Loucy (cell line): ENCODE results near the gene CAMK2D.

Experiments used
- H2AFZ ChIP-seq: fragments of 200-600 bp; sonication (generic); 2 replicates; pipeline ENCODE4 v1.6.0; 2016; ENCODE audit warnings: antibody characterized with exemption, mild to moderate bottlenecking, low read length, moderate library complexity
- H3F3A ChIP-seq: fragments of 200-600 bp; 2 replicates; pipeline ENCODE4 v1.6.0; 2016; ENCODE audit warnings: antibody characterized with exemption, low read depth, mild to moderate bottlenecking
- H3K27me3 ChIP-seq: fragments of 200-600 bp; sonication (generic); 2 replicates; pipeline ENCODE4 v1.6.1; 2014; ENCODE audit warnings: low read length, mild to moderate bottlenecking; ENCODE audit not compliant: insufficient read depth, poor library complexity, severe bottlenecking
- H3K36me3 ChIP-seq: fragments of 200-600 bp; sonication (generic); 2 replicates; pipeline ENCODE4 v1.6.1; 2016; ENCODE audit warnings: low read length; ENCODE audit not compliant: insufficient read depth
- H3K4me1 ChIP-seq: fragments of 200-600 bp; sonication (generic); 2 replicates; pipeline ENCODE4 v1.5.1; 2014; ENCODE audit warnings: low read length, mild to moderate bottlenecking; ENCODE audit not compliant: insufficient read depth, poor library complexity, severe bottlenecking
- H3K4me2 ChIP-seq: fragments of 200-600 bp; sonication (generic); 2 replicates; pipeline ENCODE4 v1.6.0; 2014; ENCODE audit warnings: antibody characterized with exemption, low read length, low read depth, mild to moderate bottlenecking; ENCODE audit not compliant: poor library complexity, severe bottlenecking
- H3K4me3 ChIP-seq: fragments of 200-600 bp; sonication (generic); 2 replicates; pipeline ENCODE4 v1.5.1; 2014; ENCODE audit warnings: low read length, mild to moderate bottlenecking, mixed read lengths; ENCODE audit not compliant: poor library complexity, severe bottlenecking
- H3K79me2 ChIP-seq: fragments of 200-600 bp; sonication (generic); 2 replicates; pipeline ENCODE4 v1.6.1; 2014; ENCODE audit warnings: low read length; ENCODE audit not compliant: insufficient read depth
- H3K9ac ChIP-seq: fragments of 200-600 bp; sonication (generic); 2 replicates; pipeline ENCODE4 v1.6.0; 2014; ENCODE audit warnings: mild to moderate bottlenecking, low read depth, low read length, moderate library complexity; ENCODE audit not compliant: poor library complexity, severe bottlenecking
- H3K9me2 ChIP-seq: fragments of 200-600 bp; sonication (generic); replicated peaks from 2 replicates; pipeline ENCODE4 v1.6.1; 2016; ENCODE audit warnings: low read depth, low read length, mixed read lengths
- H3K9me3 ChIP-seq: fragments of 200-600 bp; sonication (generic); 2 replicates; pipeline ENCODE4 v1.6.1; 2014; ENCODE audit warnings: mild to moderate bottlenecking, antibody characterized with exemption, low read length, low read depth; ENCODE audit not compliant: insufficient read depth
- H4K20me1 ChIP-seq: fragments of 200-600 bp; sonication (generic); 2 replicates; pipeline ENCODE4 v1.6.0; 2014; ENCODE audit warnings: antibody characterized with exemption, low read length, mild to moderate bottlenecking; ENCODE audit not compliant: insufficient read depth, poor library complexity, severe bottlenecking
- CTCF ChIP-seq: fragments of 200-600 bp; sonication (generic); conservative IDR thresholded peaks from 2 replicates; pipeline ENCODE4 v1.5.1; 2014; ENCODE audit warnings: mild to moderate bottlenecking, antibody characterized with exemption, low read length
- EZH2phosphoT487 ChIP-seq: fragments of 200-600 bp; IDR thresholded peaks from 2 replicates; pipeline ENCODE4 v1.6.1; 2018; ENCODE audit warnings: antibody characterized with exemption, mild to moderate bottlenecking, moderate library complexity, borderline replicate concordance

Gene CAMK2D

DNA sequence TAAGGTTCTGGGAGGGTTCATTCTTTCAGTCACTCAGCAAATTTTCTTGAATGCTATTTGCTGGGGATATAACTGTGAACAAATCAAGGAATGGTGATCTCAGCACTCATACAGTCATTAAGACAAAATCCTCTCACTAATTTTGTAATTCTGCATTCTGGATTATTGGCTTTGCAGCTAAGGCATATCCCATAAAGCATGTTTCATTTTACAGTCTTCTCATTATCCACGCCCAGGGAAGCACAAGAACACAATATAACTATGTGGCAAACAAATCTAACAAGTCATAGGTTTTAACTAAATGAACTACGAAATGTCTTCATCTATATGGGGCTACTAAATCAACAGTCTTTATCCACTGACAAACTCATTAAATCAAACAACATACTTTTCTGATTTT lies 139.9 kb downstream of the CAMK2D start:
- no peak overlapping the region for H2AFZ ChIP-seq
- TF ChIP-seq EZH2phosphoT487 (no peak), CTCF (no peak)
- 0 out of 2 replicates have a peak, but pooled peaks cover 4% of the 10 kb centered on the region for H3K36me3 ChIP-seq
- no peaks in the 10 kb centered on the region for H3K27me3 ChIP-seq
- no peaks in the 10 kb centered on the region for H3K9me3 ChIP-seq
- no peaks in the 10 kb centered on the region for H4K20me1 ChIP-seq
- H3K4me3 ChIP-seq = no peak overlapping the region
- H3F3A ChIP-seq = no peaks in the 10 kb centered on the region
- peaks cover 17% of the 10 kb centered on the region for H3K4me1 ChIP-seq
- H3K4me2 ChIP-seq = no peak overlapping the region
- no peaks in the 10 kb centered on the region for H3K9me2 ChIP-seq
- H3K9ac ChIP-seq = no peak overlapping the region
- H3K79me2 ChIP-seq = no peaks in the 10 kb centered on the region

DNA sequence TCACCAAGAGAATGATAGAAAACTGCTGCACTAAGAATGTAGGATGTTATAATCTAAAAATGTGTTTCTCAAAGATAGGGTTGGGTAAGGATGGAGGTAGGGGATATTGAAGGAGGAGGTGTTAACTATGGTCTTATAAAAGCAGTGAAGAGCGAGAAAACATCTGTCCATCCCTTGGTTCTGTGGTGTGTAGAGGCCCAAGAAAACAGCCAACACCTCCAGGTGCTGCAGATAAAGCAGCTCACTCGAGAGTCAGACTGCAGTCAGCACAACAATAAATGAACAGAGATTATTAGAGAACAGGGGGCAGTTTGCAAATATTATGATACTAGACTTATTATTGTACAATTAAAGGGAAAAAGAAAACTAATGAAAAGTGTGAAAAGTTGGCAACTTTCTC lies 141.5 kb downstream of the CAMK2D start:
- Histone ChIP-seq H3K9me2 (no peaks in the 10 kb centered on the region), H2AFZ (no peak overlapping the region), H4K20me1 (no peaks in the 10 kb centered on the region), H3K9ac (no peak overlapping the region), H3K9me3 (no peaks in the 10 kb centered on the region), H3K27me3 (no peaks in the 10 kb centered on the region), H3F3A (no peaks in the 10 kb centered on the region), H3K4me1 (peaks cover 29% of the 10 kb centered on the region), H3K79me2 (no peaks in the 10 kb centered on the region), H3K4me3 (no peak overlapping the region), H3K4me2 (no peak overlapping the region), H3K36me3 (0 out of 2 replicates have a peak, but pooled peaks cover 4% of the 10 kb centered on the region)
- no peak for TF ChIP-seq EZH2phosphoT487
- no peak for TF ChIP-seq CTCF

DNA sequence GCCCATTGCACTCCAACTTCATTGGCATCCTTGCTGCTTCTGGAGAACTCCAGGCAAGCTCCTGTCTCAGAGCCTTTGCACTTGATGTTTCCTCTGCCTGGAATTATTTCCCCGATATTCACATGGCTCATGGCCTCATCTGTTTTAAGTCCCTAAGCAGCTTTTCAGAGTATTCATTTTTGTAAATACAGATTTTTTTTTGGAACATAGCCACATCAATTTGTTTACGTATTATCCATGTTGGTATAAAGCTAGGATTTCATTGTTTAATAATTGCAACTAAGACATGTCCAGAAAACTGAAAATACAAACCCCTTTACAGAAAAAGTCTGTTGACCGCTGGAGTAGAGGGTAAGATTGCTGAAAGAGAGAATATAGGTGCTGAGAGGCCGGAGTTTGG lies 142.0 kb downstream of the CAMK2D start:
- no peaks in the 10 kb centered on the region for H3K79me2 ChIP-seq
- H3K27me3 ChIP-seq = no peaks in the 10 kb centered on the region
- H3K9me2 ChIP-seq = no peaks in the 10 kb centered on the region
- H4K20me1 ChIP-seq = no peaks in the 10 kb centered on the region
- H3K36me3 ChIP-seq = 0 out of 2 replicates have a peak, but pooled peaks cover under 1% of the 10 kb centered on the region
- H3K9ac ChIP-seq = no peak overlapping the region
- no peaks in the 10 kb centered on the region for H3K9me3 ChIP-seq
- no peaks in the 10 kb centered on the region for H3F3A ChIP-seq
- H3K4me3 ChIP-seq = no peak overlapping the region
- H3K4me2 ChIP-seq = no peak overlapping the region
- no peak overlapping the region for H2AFZ ChIP-seq
- peaks cover 33% of the 10 kb centered on the region for H3K4me1 ChIP-seq
- TF ChIP-seq EZH2phosphoT487 (no peak), CTCF (no peak)
